GM21390 (cell line): ENCODE measurements around the gene BTN2A1.
"Not testable (repeated sequence)": the region's sequence is repeated elsewhere in the genome, so short reads cannot be mapped to it uniquely, and the experiment has no call there.

Experiments
- ATAC-seq: cut with Tn5 transposase; IDR thresholded peaks from one replicate; pipeline ENCODE4 v1.9.1; 2021; ENCODE audit not compliant: unreplicated experiment

The BTN2A1 gene

GRCh38 chr6:26432627-26433201 lies 25.0 kb upstream of the BTN2A1 start:
- ATAC-seq, result no peak

- ATAC-seq, result not testable (repeated sequence)
Measured at GRCh38 chr6:26433680-26434079, 24.1 kb upstream of the BTN2A1 start.

DNA sequence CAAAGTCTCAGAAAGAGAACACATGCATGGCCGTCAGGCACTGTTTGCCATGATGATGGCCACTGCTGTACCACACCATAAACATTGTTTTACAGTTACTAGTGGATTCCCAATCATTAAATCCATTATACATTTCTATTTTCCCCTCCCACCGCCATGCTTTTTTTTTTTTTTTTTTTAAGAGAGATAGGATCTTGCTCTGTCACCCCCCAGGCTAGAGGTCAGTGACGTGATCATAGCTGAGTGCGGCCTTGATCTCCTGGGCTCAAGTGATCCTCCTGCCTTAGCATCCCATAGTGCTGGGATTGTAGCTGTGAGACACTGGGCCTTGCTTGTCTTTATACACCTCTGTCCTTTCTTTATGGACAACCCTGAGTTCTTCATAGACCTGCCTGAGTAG lies 21.7 kb upstream of the BTN2A1 start:
- no peak for ATAC-seq

GRCh38 chr6:26437550-26437949 lies 20.2 kb upstream of the BTN2A1 start:
- no peak for ATAC-seq

- ATAC-seq, result no peak
Measured at GRCh38 chr6:26438000-26438399, 19.8 kb upstream of the BTN2A1 start.

DNA sequence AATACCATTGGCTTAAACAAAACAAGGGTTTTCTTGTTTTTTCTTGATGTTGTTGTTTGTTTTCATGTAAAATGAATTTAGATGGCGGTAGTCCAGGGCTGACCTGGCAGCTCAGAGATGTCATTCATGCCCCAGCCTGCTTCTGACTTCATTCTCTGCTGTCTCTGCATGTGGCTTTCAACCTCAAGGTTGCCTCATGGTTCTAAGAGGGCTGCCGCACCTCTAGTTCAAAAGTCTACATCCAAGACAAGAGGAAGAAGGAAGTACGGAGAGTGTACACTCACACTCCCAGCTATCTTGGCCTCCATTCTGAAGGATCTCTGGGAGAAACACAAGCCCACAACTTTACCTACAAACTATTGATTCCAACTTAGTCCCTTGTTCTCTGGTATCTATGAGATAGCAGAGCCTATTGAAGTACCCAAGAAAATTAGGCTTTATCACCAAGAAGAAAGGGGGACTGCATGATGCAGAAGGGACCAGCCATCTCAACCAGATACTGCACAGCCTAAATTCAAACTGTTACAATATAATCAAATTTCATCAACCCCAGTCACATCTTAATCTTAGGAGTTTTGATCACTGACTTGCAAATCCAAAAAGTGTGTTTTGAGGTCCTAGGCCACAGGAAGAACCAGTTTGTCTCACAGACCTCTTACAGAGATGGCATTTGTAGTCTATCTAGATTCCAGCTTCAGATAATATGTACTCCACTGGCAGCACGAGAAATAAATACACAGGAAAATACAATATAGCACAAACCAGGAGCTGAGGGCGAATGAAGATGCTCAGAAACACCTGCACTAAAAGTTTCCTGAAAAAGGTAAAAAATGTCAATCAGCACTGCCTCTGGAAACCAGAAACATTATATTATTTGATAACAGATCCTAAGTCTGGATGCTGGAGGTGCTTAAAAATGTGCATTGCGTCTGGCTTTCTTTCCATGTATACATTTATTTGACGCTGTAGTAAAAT lies 18.3 kb upstream of the BTN2A1 start:
- ATAC-seq, result no peak

- no peak for ATAC-seq
Measured at GRCh38 chr6:26440977-26441358, 16.8 kb upstream of the BTN2A1 start.

DNA sequence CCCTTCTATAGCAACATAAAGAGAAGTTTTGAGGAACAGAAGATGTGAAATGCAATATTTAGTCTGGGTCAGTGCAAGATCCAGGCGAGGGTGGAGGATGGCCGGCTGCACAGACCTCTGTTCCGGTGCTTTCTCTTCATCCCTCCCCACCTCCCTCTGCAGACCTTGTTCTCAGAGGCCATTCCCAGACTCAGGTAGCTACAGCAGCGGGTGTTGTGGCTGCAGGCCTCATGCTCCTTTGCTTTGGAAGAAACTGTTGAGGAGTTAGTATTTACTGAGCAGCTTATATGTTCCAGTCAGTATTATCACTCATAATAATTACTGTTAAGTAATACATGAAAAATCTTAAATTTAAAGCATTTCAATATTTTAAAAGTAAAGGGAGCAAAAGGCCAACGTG lies 15.8 kb upstream of the BTN2A1 start:
- ATAC-seq, result no peak

GRCh38 chr6:26445934-26446667 lies 11.7 kb upstream of the BTN2A1 start:
- ATAC-seq, result peak; percentile 65

GRCh38 chr6:26447257-26447656 lies 10.5 kb upstream of the BTN2A1 start:
- ATAC-seq, result no peak

GRCh38 chr6:26450240-26450639 lies 7.5 kb upstream of the BTN2A1 start:
- no peak for ATAC-seq

GRCh38 chr6:26452631-26453235 lies 5.0 kb upstream of the BTN2A1 start:
- ATAC-seq, result no peak

DNA sequence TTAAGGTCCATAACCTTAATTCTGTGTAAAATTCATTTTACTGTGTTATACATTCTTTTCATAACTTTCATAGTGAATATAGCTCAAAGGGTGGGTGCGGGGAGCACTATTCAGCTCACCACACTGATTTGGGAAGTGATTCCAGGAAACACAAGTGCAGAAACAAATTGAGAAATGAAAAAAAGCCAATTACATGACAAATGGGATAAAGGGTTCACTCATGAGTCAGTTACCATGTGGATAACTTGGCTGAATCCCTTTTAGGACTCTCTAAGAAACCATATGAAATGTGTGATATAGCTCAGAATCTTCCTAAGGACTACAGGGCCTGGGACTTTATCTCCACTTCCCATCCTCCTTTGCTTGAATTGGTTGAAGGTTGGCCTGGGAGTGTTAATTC lies 3.1 kb upstream of the BTN2A1 start:
- ATAC-seq, result no peak

DNA sequence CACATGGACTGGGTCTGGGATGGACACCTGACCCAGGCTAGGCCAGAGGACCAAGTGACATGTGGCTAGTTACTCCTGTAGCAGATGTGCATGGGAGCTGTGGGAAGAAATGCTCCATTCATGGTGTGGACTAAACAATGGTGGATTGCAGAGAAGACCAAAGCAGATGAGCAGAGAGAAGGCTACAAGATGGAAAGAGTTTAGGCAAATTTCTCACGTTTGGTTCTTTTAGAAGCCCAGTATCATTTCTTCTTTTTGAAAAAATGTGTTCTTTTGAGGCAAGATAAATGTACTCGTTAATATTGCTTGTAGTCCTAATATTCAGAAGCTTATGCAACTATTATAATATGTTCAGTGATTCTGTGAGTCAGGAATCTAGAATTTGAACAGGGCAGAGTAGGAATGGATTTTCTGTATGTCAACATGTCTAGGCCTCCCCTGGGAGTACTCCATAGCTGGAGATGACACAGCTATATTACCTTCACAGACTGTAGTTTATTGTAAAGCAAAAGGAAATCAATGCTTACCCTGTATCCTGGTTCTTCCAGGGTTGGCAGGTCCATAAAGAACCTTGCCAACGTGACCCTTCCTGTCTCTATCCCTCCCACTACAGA lies 2.3 kb upstream of the BTN2A1 start:
- no peak for ATAC-seq

GRCh38 chr6:26457264-26457805 lies 420 bp upstream of the BTN2A1 start:
- ATAC-seq, result peak; percentile 30

GRCh38 chr6:26459023-26459810 lies 1.5 kb downstream of the BTN2A1 start:
- ATAC-seq, result no peak

- ATAC-seq, result not testable (repeated sequence)
Measured at GRCh38 chr6:26461353-26461752, 3.6 kb downstream of the BTN2A1 start.

GRCh38 chr6:26464014-26464413 lies 6.3 kb downstream of the BTN2A1 start:
- ATAC-seq, result no peak

- no peak for ATAC-seq
Measured at GRCh38 chr6:26464416-26465131, 6.8 kb downstream of the BTN2A1 start.
